ENCODE results near the gene HCFC1.

DNA sequence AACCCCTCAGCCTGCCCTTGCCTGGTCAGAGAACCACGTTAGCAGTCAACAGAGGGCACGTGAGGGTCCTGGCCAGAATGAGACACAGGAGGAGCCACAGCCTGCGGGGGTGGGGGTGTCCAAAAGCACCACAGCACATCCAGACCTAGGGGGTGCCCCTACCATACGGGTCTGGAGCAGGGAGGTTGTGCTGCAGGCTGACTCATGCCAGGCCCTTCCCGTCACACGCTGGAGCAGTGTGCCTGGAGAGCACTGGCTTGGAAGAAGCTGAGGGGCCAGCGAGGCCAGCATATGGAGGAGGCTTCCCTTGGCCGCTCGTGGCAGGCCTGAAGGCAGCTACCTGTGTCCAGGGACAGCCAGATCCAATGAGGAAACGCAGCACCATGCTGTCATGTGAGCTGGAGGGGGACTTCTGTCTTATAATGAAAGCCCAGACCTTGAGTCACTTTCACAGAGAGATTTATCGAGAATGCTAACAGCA lies 49.6 kb upstream of the HCFC1 start:
- TF ChIP-seq, protein P1, sequence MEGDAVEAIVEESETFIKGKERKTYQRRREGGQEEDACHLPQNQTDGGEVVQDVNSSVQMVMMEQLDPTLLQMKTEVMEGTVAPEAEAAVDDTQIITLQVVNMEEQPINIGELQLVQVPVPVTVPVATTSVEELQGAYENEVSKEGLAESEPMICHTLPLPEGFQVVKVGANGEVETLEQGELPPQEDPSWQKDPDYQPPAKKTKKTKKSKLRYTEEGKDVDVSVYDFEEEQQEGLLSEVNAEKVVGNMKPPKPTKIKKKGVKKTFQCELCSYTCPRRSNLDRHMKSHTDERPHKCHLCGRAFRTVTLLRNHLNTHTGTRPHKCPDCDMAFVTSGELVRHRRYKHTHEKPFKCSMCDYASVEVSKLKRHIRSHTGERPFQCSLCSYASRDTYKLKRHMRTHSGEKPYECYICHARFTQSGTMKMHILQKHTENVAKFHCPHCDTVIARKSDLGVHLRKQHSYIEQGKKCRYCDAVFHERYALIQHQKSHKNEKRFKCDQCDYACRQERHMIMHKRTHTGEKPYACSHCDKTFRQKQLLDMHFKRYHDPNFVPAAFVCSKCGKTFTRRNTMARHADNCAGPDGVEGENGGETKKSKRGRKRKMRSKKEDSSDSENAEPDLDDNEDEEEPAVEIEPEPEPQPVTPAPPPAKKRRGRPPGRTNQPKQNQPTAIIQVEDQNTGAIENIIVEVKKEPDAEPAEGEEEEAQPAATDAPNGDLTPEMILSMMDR (conservative IDR thresholded peaks at IDR 0.05; ENCODE audit: low read depth, low read length), result no peak
- no peak for TF ChIP-seq EZH2 (IDR thresholded peaks at IDR 0.05; ENCODE audit: borderline replicate concordance, low read depth, low read length, poor library complexity, severe bottlenecking)
